NT2/D1 (cell line): Measurements from ENCODE around the gene FCGR3B.
"Not testable (repeated sequence)": the region's sequence is repeated elsewhere in the genome, so short reads cannot be mapped to it uniquely, and the experiment has no call there.

Experiments used
- SUZ12 ChIP-seq: IDR thresholded peaks from 2 replicates; pipeline ENCODE4 v1.6.1; 2011; ENCODE audit not compliant: insufficient read length, insufficient read depth; ENCODE audit errors: extremely low read depth
- YY1 ChIP-seq: IDR thresholded peaks from 2 replicates; pipeline ENCODE4 v1.6.1; 2011; ENCODE audit not compliant: insufficient read length, insufficient read depth
- ZNF274 ChIP-seq: IDR thresholded peaks from 2 replicates; pipeline ENCODE4 v1.6.1; 2011; ENCODE audit warnings: mild to moderate bottlenecking, low read depth, low read length

DNA sequence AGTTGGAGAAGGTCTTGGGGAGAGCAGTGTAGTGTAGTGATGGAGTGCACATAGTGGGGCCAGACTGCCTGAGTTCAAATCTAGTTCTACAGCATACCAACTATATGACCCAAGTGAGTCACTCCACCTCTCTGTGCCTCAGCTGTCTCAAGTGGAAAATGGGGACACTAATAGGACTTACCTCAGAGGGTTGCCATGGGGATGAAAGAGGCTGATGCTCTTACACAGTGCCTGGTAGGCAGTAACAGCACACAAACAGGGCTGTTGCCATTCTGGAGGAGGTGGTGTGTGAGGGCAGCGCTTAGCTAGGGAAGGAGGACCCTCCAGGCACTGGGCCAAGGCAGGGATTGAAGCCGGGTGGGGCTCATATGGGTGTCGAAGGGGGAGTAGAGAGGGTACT is 43.5 kb upstream of the FCGR3B start:
- not testable (repeated sequence) for TF ChIP-seq SUZ12, ZNF274, YY1
